HG03342 (cell line): ENCODE results near the gene PTPRN2.

ENCODE experiments used
- ATAC-seq: cut with Tn5 transposase; IDR thresholded peaks from one replicate; pipeline ENCODE4 v1.9.1; 2021; ENCODE audit warnings: mild to moderate bottlenecking, moderate library complexity; ENCODE audit not compliant: unreplicated experiment

The PTPRN2 gene

GRCh38 chr7:157820796-157821195, 766.8 kb downstream of the PTPRN2 start:
- no peak for ATAC-seq

GRCh38 chr7:157819455-157819807, 768.2 kb downstream of the PTPRN2 start:
- ATAC-seq, result no peak

- ATAC-seq, result no peak
Measured at GRCh38 chr7:157818701-157819454, 768.7 kb downstream of the PTPRN2 start.

- ATAC-seq, result no peak
Measured at GRCh38 chr7:157817944-157818700, 769.5 kb downstream of the PTPRN2 start.

- no peak for ATAC-seq
Measured at GRCh38 chr7:157817433-157817832, 770.2 kb downstream of the PTPRN2 start.

- no peak for ATAC-seq
Measured at GRCh38 chr7:157816526-157817250, 770.9 kb downstream of the PTPRN2 start.

- no peak for ATAC-seq
Measured at GRCh38 chr7:157816086-157816485, 771.5 kb downstream of the PTPRN2 start.

- ATAC-seq, result no peak
Measured at GRCh38 chr7:157815706-157816022, 772.0 kb downstream of the PTPRN2 start.

GRCh38 chr7:157814931-157815705, 772.5 kb downstream of the PTPRN2 start:
- ATAC-seq, result no peak

- ATAC-seq, result no peak
Measured at GRCh38 chr7:157813741-157814661, 773.6 kb downstream of the PTPRN2 start.

- no peak for ATAC-seq
Measured at GRCh38 chr7:157813053-157813452, 774.6 kb downstream of the PTPRN2 start.

- ATAC-seq, result no peak
Measured at GRCh38 chr7:157811946-157812345, 775.7 kb downstream of the PTPRN2 start.

- no peak for ATAC-seq
Measured at GRCh38 chr7:157809863-157810851, 777.5 kb downstream of the PTPRN2 start.

- ATAC-seq, result no peak
Measured at GRCh38 chr7:157809154-157809862, 778.3 kb downstream of the PTPRN2 start.

GRCh38 chr7:157808042-157808441, 779.6 kb downstream of the PTPRN2 start:
- no peak for ATAC-seq

- no peak for ATAC-seq
Measured at GRCh38 chr7:157807510-157807909, 780.1 kb downstream of the PTPRN2 start.

- ATAC-seq, result no peak
Measured at GRCh38 chr7:157806711-157807110, 780.9 kb downstream of the PTPRN2 start.

- no peak for ATAC-seq
Measured at GRCh38 chr7:157805713-157806112, 781.9 kb downstream of the PTPRN2 start.
